Activated CD4-positive, alpha-beta T cell treated with anti-CD3 and anti-CD28 coated beads for 4 hours (primary cell): Measurements from ENCODE around the gene SLC26A4.
A peak's percentile ranks its signal among the peaks of the same experiment; 100 is the strongest.
"Not testable (repeated sequence)": the region's sequence is repeated elsewhere in the genome, so short reads cannot be mapped to it uniquely, and the experiment has no call there.

Experiments
- DNase-seq, 2 donors: peaks; one replicate each; pipeline ENCODE4 v3.0.0-alpha.2; 2020

SLC26A4 gene

DNA sequence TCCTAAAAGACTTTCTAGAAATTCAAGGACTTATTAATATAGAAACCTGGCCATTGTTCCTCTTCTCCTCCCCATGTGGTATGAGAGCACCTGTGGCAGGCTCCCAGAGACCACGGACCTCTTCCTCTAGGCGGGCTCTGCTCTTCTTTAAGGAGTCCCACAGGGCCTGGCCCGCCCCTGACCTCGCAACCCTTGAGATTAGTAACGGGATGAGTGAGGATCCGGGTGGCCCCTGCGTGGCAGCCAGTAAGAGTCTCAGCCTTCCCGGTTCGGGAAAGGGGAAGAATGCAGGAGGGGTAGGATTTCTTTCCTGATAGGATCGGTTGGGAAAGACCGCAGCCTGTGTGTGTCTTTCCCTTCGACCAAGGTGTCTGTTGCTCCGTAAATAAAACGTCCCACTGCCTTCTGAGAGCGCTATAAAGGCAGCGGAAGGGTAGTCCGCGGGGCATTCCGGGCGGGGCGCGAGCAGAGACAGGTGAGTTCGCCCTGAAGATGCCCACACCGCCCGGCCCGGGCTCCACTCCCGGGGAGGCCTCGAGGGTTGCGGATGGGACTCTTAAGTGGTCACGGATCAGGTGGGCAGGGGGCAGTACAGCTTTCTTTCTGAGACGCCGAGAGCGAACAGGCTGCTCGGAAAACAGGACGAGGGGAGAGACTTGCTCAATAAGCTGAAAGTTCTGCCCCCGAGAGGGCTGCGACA is at the start of gene SLC26A4:
Gene SLC26A4 (plus strand): TSS at position 448 of the 700 bp plus-strand sequence. CDS start 814 bp downstream, outside the sequence.
- peak in 1 of 2 donors; percentile 5 for DNase-seq

DNA sequence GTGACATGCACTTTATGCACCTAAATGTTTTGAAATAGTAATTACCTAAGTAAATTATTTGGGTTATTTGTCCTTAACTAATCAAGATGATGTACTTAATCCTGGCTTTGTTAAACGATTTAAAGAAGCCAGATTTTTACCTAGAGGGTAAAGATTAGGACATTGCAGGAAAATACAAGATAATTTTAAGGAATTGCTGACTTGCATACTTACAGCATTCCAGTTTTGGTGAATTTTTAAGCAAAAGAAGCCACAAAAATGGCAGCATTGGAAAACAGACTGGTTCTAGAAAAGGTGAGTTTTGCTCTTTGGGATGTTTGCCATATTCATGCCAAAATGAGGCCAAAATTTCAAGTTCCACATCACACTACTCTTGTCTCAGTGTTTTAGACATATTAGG is 47.2 kb upstream of the SLC26A4 start:
- DNase-seq, result no peak

DNA sequence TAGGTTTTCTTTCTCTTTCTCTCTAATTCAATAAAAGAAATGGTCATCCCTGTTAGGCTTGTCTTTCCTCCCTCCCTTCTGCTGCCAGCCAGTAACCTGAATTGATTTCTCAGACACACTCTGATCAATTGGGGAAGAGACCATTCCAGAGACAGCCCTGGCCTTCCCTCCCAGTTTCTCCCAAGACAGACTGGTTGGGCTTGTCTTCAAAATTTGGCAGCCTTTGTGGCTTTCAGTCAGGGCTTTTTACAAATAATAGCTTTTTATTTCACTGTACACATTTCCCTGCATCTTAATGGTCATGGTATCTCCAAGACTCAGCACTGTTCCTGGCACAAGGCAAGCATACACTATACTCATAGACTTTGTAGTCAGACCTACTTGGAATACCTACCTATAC is 46.7 kb upstream of the SLC26A4 start:
- DNase-seq, result no peak

- no peak for DNase-seq
Observed at GRCh38 chr7:107614425-107614824, 46.2 kb upstream of the SLC26A4 start.

- no peak for DNase-seq
Observed at GRCh38 chr7:107615910-107616680, 44.5 kb upstream of the SLC26A4 start.

- no peak for DNase-seq
Observed at GRCh38 chr7:107622429-107622828, 38.2 kb upstream of the SLC26A4 start.

GRCh38 chr7:107622894-107623293 is 37.7 kb upstream of the SLC26A4 start:
- no peak for DNase-seq

GRCh38 chr7:107627002-107627401 is 33.6 kb upstream of the SLC26A4 start:
- no peak for DNase-seq

GRCh38 chr7:107628461-107629064 is 32.1 kb upstream of the SLC26A4 start:
- no peak for DNase-seq

GRCh38 chr7:107630342-107630741 is 30.3 kb upstream of the SLC26A4 start:
- DNase-seq, result no peak

DNA sequence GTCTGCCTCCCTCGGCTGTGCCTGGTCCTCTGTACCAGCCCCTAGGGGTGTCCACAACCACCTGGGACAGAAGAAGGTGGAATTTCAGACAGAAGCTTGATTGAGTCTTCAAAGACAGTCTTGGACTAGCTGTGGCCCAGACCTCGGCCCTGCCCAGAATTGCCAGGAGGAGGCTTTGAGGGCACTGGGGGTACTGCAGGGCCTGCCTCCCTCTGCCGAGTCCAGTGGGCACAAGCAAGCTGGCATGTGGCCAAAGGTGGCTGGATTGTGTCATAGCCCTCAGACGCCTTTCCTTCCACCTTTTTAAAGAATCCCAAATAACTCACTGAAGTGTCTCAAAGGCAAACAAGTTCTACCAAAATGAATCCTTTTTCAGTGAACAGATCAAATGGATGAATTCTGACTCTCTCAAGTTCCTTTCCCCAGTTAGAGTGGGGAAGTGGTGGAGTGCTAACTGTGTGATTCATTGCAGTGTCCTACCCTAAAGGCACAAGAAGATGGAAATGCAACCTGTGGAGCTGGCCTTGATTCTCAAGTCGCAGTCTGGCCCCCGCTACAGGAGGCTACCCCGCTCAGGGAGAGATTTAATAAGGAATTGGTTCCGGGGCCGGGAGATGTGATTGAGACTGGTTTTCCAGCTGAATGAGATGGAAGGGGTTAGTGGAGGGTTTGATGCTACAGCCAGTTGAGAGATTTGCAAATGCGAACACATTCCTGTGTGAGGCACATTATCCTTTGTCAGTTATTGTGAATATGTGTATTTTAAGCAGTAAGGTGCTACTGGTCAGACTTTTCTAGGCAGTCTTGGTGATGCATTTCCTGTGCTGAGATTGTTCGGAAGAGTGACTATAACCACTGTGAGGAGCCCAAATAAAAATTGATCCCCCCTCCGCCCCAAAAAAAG is 28.8 kb upstream of the SLC26A4 start:
- DNase-seq, result no peak

DNA sequence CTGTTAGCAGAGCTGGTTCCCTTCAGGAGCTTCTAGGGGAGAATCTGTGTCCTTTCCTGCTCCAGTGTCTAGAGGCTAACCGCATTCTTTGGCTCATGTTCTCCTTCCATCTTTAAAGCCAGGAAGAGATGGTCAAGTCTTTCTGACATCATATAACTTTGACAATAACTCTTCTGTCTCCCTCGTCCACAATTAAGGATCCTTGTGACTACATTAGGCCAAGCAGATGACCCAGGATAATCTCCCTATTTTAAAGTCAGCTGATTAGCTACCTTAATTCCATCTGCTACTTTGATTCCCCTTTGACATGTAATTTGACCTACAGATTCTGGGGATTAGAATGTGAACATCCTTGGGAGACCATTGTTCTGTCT is 28.1 kb upstream of the SLC26A4 start:
- DNase-seq, result no peak

GRCh38 chr7:107638594-107638993 is 22.0 kb upstream of the SLC26A4 start:
- no peak for DNase-seq

DNA sequence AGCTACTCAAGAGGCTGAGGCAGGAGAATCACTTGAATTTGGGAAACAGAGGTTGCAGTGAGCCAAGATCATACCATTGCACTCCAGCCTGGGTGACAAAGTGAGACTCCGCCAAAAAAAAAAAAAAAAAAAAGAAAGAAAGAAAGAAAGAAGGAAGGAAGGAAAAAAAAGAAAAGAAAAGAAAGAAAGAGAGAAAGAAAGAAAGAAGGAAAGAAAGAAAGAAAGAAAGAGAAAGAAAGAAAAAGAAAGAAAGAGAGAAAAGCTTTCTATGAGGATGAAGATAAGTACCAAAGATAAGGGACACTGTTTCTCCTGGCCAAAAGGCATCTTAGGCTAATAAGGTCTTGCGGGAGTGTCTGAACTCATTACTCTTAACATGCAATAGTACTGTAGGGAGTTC is 21.6 kb upstream of the SLC26A4 start:
- not testable (repeated sequence) for DNase-seq

- DNase-seq, result no peak
Observed at GRCh38 chr7:107641676-107642075, 19.0 kb upstream of the SLC26A4 start.

DNA sequence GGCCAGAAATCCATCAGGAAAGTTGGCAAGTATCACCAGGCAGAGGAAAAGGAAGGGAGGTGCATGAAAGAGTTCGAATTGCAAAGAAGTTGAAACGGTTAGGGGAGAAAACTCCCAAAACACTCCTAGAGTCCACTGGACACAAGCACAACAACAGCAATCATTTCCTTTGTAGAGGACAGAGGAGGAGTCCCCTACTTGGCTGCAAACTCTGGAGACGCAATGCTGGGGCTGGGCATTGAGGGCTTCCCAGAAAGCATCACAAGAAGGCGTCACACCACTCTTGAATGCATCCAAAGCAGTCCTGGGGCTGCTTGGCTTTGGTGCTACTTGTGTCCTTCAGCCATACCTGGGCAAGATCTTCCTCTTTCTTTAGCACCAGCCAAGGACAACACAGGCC is 18.1 kb upstream of the SLC26A4 start:
- no peak for DNase-seq

DNA sequence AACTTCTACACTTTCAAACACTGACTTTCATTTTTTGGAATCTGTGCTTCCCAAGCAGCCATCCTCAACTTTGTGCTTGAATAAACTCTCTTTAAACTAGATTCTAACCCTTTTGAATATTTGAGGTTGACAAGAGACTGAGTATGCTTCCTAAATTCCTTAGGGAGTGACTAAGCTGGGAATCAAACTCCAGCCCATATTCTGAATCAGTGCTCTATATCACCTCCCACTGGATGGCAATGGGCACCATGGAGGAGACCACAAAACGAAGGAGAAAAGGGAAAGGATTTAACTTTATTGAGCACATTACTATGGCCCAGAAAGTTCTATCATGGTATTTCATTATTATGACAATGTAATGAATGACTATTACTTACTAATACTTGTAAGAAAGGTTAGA is 17.2 kb upstream of the SLC26A4 start:
- DNase-seq, result no peak

- no peak for DNase-seq
Observed at GRCh38 chr7:107643938-107644308, 16.7 kb upstream of the SLC26A4 start.

GRCh38 chr7:107644309-107644974 is 16.2 kb upstream of the SLC26A4 start:
- DNase-seq, result no peak

GRCh38 chr7:107652642-107653041 is 8.0 kb upstream of the SLC26A4 start:
- DNase-seq, result no peak

DNA sequence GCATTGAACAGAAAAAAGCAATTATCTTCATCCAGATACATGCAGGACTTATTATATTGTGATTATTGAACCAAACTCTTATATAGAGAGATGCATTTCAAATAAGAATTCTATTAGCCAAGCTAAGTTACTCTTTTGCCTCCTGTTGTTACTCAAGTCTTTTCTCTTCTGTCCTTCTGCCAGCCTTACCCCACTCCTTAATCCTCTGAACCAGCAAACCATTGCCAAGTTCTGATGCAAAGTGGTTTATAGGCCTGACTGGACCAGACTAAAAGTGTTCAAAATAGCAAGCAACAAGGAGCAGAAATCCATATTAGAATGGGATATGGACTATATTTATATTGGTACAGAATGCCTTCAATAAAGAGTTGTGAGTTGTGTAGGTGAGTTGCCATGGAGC is 2.2 kb upstream of the SLC26A4 start:
- DNase-seq, result no peak

DNA sequence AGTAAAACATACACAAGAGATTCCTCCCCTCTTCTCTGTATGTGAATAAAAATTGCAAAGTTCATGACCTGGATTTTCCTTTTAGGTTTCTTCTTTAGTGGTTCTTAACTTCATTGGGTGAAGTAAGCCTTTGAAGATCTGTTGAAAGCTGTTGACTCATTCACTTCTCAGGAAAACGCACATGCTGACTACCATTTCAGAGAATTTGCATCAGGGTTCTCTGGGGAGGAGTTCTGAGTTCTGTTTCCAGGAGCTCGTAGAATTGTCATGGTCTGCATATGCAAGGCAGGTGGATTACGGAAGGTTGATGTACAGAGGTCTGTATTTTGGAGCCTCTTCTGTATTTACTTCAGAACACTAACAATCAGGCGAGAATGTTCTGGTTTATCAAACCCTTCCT is 962 bp upstream of the SLC26A4 start:
- DNase-seq, result peak; percentile 27 to 33
